Fibroblast of skin of right biceps (primary cell): ENCODE results near the gene SETD3.

Experiments
- DNase-seq: peaks from one replicate; pipeline ENCODE4 v3.0.0-alpha.2; 2013

Gene SETD3

DNA sequence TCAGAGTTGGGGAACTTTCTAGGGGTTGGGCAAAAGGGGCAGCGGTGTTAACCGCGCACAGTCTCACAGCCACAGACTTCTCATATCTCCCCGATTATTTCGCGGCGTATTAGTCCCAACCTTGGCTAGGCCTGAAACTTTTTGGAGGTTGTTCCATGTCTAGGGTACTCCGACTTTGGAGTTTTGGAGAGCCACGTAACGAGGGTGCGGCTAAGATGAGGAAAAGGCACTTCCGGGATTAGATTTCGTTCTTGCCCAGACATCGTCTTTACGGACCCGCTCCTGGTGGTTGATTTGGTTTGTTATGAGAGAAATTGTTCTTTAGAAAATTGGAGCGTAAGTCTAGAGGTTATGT is 1.1 kb upstream of the SETD3 start:
- peak; percentile 33 for DNase-seq

DNA sequence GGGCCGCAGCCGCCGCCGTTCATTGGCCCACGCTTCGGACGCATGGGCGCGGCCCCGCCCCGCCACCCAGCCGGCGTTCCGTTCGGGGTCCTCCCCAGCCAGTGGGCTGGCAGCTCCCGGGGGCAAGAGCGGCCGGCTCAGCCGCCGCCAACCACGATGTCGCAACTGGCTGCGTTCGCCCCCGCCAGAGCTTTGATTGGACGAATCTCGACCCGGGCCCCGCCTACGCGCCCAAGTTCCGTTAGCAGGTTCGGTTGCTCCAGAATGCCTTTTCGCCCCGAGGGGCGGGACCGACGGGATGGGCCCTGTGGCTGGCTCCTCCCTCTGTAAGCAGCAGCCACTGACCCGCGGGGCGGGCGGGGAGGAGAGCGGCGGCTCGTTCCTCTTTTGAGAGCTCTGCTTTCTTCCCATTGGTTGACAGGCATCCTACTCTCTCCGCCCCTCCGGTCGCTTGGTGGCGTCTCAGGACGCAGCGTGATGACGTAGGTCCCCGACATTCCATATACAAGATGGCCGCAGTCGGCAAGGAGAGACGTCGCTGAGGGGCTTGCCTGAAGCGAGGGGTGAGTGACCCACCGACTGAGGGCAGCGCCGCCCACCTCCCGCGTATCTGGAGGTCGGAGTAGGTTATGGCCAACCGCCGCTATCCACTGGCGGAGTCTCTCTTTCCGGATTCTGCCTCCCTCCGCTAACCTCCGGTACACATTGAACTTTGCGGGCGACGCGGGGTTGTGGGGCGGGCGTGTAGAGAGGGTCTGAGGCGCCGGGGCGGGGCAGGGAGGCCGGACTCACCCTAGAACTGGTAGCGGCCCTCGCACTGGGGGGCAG is 472 bp upstream of the SETD3 start, which contains the start of gene CCNK:
Gene CCNK, plus strand, starts transcription at position 493 of the 828 bp plus-strand sequence. CDS start 11,269 bp downstream, outside the sequence.
- peak; percentile 100 for DNase-seq

DNA sequence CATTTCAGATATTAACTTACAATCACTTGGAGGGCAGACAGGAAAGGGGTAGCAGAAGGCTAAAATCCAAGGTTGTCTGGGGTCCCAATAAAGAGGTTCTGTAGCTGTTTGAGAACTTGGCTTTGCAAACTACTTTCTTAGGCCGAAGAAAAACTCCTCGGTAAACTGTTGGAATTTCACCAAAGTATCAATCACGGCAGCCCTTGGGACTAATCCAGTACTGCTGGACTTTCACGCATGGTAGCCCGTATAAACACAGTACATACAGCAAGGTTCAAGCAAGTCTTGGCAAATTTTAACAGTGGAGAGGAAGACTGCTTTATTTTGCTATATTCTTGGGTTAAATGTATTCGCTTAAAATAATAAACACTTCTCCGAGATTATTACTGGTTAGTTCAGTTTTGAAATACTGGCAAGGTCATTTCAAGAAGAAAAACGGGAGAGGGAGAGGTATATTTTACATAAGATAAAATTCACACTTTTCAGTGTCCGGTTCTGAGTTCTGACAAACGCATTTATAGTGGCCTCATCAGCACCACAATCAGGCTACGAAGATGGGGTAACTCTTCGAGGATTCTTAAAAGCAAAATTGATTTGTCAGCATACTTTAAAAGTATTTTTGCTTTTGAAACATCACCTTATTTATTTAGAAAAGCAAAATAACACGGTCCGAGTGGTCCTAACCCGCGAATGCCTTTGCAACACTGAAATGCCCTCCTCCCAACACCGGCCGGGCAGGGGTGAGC is 1.3 kb downstream of the SETD3 start:
- DNase-seq: no peak

GRCh38 chr14:99478128-99478527 is 2.5 kb downstream of the SETD3 start:
- no peak for DNase-seq

- DNase-seq: peak; percentile 15
These were observed 3.8 kb downstream of the SETD3 start for GRCh38 chr14:99476864-99477263.

DNA sequence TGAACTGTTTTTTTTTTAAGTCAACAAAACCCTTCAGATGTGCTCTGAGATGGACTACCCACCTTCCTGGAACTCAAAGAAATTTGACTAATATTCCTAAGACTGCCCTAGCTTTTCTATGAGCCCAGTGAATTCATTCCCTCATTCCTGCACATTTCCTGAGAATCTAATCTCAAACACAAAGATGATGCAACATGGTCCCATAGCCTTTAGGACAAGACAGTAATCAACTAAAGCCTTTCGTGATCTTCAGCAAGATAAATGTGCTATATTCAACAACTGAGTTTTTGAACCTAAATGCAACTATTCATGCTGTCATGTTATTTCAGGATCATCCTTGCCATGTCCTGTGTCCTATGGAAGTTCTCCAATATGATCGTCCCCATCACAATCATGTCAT is 5.0 kb downstream of the SETD3 start:
- no peak for DNase-seq

DNA sequence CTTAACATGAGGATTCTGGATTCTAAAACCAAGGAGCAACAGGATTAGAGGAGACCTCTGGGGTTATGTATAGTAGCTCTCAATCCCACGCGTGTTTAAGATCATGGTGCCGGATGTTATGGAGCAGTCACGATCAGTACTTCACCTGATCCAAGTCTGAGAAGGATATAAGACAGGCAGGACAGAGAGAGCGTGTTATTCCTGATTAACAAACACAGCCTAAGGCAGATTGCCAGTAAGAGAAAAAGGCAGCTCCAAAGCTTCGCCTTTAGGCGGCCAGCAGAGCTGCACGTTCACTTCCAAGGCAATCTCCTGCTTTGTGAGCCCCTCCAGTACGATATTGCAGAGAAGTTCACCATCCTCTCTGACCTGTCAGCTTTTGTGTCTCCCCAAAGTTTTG is 5.5 kb downstream of the SETD3 start:
- DNase-seq: no peak

DNA sequence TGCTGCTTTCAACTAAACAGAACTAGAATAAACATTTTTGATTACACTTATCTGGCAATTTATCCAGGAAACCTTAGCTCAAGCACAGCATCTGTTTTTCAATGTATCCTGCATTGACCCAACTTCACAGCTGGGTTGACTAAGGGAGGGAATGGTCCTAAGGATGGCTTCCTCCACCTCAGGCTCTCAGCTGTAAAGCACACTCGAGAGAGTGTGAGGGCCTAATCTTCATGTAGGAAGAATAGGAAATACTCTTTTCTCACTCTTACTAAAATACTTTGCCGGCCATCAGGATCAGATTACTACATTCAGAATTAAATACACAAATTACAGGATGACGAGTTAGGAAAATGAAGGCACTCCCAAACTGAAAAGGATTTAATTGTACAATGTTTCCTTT is 7.2 kb downstream of the SETD3 start:
- DNase-seq: no peak

DNA sequence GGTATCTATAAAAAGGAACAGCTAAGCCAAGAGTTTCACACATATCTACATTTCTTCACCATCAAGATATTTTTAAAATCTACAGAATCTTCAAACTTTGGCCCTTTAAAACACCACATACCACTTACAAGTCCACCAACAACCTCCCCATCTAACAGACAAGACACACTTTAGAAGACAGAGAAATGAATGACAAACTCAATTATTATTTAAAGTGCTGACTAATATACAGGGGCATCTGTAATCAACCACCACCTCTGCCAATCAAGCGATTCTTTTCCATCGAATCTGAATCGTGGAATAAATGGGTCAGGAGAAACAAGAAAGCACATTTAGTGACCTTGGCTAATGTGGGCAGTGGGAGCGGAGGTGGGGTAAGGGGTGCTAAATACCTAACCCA is 7.7 kb downstream of the SETD3 start:
- DNase-seq: peak; percentile 17

GRCh38 chr14:99471731-99472130 is 8.9 kb downstream of the SETD3 start:
- DNase-seq: no peak

GRCh38 chr14:99468836-99469592 is 11.6 kb downstream of the SETD3 start:
- peak; percentile 21 for DNase-seq

DNA sequence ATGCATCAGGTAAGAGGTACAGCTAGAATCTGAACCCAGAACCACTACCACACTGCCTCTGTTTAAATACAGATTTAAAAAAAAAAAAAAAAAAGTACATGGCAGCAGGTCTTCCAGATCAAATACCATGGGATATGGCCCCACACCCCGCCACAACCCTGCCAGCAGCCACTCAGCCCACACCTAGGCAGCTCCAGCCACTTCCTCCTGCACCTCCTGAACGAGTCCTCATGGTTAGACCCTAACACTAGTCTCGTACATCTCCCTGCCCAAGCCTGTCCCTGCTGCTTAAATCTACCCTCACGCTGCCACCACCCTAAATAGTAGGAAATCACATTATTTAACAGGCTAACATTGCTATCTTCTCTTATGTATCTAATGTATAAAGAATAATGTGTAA is 12.6 kb downstream of the SETD3 start:
- no peak for DNase-seq

GRCh38 chr14:99467336-99468078 is 13.2 kb downstream of the SETD3 start:
- DNase-seq: no peak

DNA sequence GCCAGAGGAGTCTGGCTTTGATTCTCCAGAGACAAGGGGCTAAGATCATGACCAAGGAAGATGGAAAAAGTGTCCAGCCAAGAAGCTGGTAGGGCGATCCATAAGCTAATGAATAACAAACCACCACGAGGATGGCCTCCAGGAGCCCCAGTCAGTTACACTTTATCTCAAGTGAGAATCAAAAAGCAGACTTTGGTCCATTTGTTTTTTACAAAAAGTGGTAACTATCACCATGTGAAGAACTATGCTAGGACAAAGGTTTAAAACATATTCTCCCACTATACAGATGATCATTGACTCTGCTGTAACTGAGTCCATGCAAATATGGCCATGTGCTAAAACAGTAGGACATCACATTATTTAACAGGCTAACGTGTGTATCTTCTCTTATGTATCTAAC is 13.9 kb downstream of the SETD3 start:
- no peak for DNase-seq

DNA sequence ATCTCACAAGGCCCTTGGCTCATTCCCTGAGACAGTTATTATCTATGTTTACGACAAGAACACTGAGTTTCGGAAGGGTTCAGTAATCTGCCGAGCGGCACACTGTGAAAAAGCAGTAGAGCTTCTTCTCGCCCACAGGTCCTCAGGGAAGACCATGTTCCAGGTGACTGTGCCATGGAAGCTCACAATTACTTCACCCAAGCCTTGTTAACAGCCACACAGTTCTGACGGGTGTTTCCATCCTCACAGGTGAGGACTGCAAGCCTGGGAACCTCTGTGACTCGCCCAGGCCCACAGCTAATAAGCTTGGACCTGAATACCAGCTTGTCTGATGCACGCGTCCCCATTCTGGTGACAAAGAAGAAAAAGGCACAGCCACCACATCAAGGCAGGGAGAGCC is 15.4 kb downstream of the SETD3 start:
- DNase-seq: no peak

GRCh38 chr14:99463974-99464373 is 16.7 kb downstream of the SETD3 start:
- DNase-seq: no peak

DNA sequence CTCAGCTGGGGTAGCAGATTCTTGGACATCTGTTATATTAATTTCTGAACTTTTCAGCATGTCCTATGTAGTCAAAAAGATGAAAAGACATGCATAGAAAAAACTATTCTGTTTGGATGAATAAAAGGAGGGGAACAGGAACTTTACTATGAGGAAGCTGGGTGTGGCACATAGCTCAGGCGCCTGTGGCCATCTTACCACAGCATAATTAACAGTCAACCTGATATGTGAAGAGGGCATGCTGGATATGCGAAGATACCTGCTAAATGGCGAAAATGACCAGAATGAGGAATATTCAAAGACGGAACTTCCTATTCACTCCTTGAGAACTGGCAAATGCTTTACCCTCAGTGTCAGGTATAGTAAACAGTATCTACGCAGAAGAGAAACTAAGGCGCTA is 18.4 kb downstream of the SETD3 start:
- DNase-seq: no peak

DNA sequence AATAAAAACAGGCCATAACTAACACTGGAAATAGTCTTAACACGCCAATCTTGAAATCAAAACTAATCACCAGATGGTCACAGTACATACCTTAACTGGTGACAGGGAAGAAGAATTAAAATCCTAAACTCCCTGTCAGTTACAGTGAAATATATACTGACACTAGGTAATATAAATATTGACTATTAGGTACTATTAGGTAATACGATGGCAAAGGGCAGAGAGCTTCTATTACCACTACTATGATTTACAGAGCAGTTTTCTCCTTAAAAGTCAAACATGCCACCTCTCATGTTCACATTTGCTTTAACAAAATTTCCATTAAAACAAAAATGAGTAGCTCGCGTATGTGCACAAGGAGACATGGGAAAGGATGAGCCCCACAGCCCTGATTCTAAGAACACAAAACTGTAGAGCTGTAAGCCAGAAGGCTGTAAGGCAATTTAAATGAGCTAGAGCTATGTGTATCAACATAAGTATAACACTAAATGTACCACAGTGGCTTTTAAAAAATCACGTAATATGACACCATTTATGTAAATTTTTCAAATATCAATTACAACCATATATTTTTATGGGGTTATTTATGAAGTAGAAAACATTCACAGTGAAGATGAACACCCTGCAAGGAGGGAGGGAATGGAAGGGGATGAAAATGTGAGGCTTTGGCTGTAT is 19.1 kb downstream of the SETD3 start:
- no peak for DNase-seq

- no peak for DNase-seq
These were observed 19.9 kb downstream of the SETD3 start for GRCh38 chr14:99460793-99461192.

- no peak for DNase-seq
These were observed 21.1 kb downstream of the SETD3 start for GRCh38 chr14:99459481-99460100.

DNA sequence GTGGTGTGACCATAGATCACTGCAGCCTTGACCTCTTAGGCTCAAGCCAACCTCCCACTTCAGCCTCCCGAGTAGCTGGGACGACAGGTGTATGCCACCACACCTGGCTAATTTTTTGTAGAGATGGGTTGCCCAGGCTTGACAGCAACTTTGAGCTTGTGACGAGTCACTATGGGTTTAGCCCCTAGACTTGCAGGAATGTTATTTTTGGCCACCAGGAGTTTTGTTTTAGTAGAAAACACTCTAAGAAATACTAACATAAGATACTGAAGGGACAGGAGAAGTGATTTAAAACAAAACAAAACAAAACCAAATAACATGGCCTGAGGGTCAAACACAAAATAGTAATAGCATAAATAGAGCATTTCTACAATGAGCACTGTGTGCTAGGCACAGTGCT is 26.4 kb downstream of the SETD3 start:
- no peak for DNase-seq

DNA sequence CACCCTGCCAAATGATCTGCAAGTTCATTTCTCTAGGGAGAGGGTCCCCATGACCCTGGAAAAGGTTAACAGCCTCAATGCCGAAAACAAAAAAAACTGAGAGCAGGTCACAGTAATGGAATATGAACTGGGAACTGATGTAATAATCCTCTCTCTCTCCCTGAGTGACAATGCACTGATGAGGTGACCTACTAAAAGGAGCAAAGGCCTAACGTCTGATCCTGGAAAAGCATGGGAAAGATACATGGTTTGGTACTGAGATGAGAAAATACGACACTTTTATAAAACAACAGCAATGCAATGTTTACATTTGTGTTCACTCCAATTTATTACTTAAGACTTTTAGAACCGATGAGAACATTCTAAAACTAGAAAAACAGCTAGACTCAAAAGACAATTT is 27.7 kb downstream of the SETD3 start:
- no peak for DNase-seq
